HCT116 (cell line): ENCODE results near the gene TJP1. TPM values are rescaled to one million over a fixed set of nuclear protein-coding genes. Genes with fewer than 3 reads are reported as not detected.

Experiments used
- ATAC-seq: fragments of 200-7000 bp; cut with Tn5 transposase; 2 replicates; pipeline ENCODE4 v1.9.1; 2020; ENCODE audit warnings: mild to moderate bottlenecking, moderate library complexity
- BruUV-seq: library from RNA; stranded (reverse); fragments of 400-500 nt; replicated peaks from 2 replicates; lab custom pipeline; 2021; lab: Mats Ljungman, UMichigan
- CTCF ChIA-PET: fragments of 300-600 bp; sonication (Branson Sonifier 250); formaldehyde crosslinking; loops from one replicate; lab custom pipeline; 2021; ENCODE audit warnings: antibody characterized with exemption; lab: Charles Lee
- POLR2A ChIA-PET: fragments of 300-600, 350-600 bp; sonication (Branson Sonifier 250); formaldehyde crosslinking; loops from one replicate; lab custom pipeline; 2021; ENCODE audit warnings: antibody characterized with exemption; lab: Charles Lee
- RAD21 ChIA-PET, 2 experiments: fragments of 300-600 bp; sonication (Branson Sonifier 250); formaldehyde crosslinking; loops; one replicate each; lab custom pipeline; 2023; ENCODE audit warnings: low total read pairs in 2 of 2; ENCODE audit not compliant: uncharacterized antibody in 2 of 2, unreplicated experiment in 2 of 2, low non-redundant PET in 1 of 2; lab: Charles Lee
- DNase-seq: peaks from one replicate; pipeline ENCODE4 v3.0.0-alpha.2; 2010; ENCODE audit warnings: low read depth, low spot score
- H2AFZ ChIP-seq: fragments of 200-600 bp; shearing (Covaris generic), sonication (generic); 2 replicates; pipeline ENCODE4 v1.6.1; 2017; ENCODE audit warnings: low read depth, mixed run types, mixed read lengths, antibody characterized with exemption, low read length; ENCODE audit not compliant: poor library complexity, severe bottlenecking
- H3K27ac ChIP-seq: 2 replicates; pipeline ENCODE4 v1.5.1; 2012; ENCODE audit warnings: low read depth, low read length
- H3K27me3 ChIP-seq: fragments of 200-600 bp; sonication (generic); 2 replicates; pipeline ENCODE4 v1.6.1; 2016; ENCODE audit warnings: mixed run types, low read length, mixed read lengths; ENCODE audit not compliant: insufficient read depth
- H3K36me3 ChIP-seq, 2 experiments: fragments of 200-500 bp in 1 of 2; fragments of 200-600 bp in 1 of 2; sonication (Bioruptor generic) in 1 of 2; sonication (generic) in 1 of 2; 2 replicates each; pipeline versions ENCODE4 v1.5.1 to v1.6.1; 2014 to 2016; ENCODE audit warnings: low read length in 2 of 2, inconsistent platforms in 1 of 2, mixed read lengths in 1 of 2, mixed run types in 1 of 2; ENCODE audit not compliant: insufficient read depth in 2 of 2, control insufficient read depth in 1 of 2
- H3K4me1 ChIP-seq, 2 experiments: fragments of 200-600 bp in 1 of 2; sonication (generic) in 1 of 2; 2 replicates each; pipeline versions ENCODE4 v1.5.1 to v1.6.1; 2012 to 2017; ENCODE audit warnings: low read length in 2 of 2, inconsistent platforms in 1 of 2, mild to moderate bottlenecking in 1 of 2, mixed read lengths in 1 of 2, mixed run types in 1 of 2, moderate library complexity in 1 of 2; ENCODE audit not compliant: insufficient read depth in 2 of 2, control insufficient read depth in 1 of 2
- H3K4me2 ChIP-seq: fragments of 200-600 bp; sonication (generic); 2 replicates; pipeline ENCODE4 v1.6.1; 2017; ENCODE audit warnings: mixed run types, low read length, mixed read lengths
- H3K4me3 ChIP-seq, 2 experiments: fragments of 200-600 bp in 1 of 2; sonication (generic) in 1 of 2; replicated peaks in 1 of 2; 2 replicates each; pipeline ENCODE4 v1.5.1; 2011 to 2016; ENCODE audit warnings: low read length in 2 of 2, control low read depth in 1 of 2, low read depth in 1 of 2, mild to moderate bottlenecking in 1 of 2, mixed read lengths in 1 of 2, mixed run types in 1 of 2
- H3K79me2 ChIP-seq: fragments of 200-600 bp; sonication (generic); 2 replicates; pipeline ENCODE4 v1.6.1; 2017; ENCODE audit warnings: mild to moderate bottlenecking, mixed run types, low read length, moderate library complexity, mixed read lengths; ENCODE audit not compliant: insufficient read depth
- H3K9ac ChIP-seq: fragments of 200-600 bp; sonication (generic); 2 replicates; pipeline ENCODE4 v1.6.1; 2016; ENCODE audit warnings: low read length, mixed read lengths
- H3K9me2 ChIP-seq: fragments of 200-600 bp; sonication (generic), shearing (Covaris generic); 2 replicates; pipeline ENCODE4 v1.6.1; 2017; ENCODE audit warnings: mixed run types, mild to moderate bottlenecking, moderate library complexity; ENCODE audit not compliant: insufficient read depth
- H3K9me3 ChIP-seq, 2 experiments: fragments of 200-500 bp in 1 of 2; fragments of 200-600 bp in 1 of 2; sonication (Bioruptor generic) in 1 of 2; sonication (generic) in 1 of 2; 2 replicates each; pipeline ENCODE4 v1.6.1; 2014 to 2017; ENCODE audit warnings: low read length in 2 of 2, mixed read lengths in 2 of 2, inconsistent platforms in 1 of 2, low read depth in 1 of 2, mild to moderate bottlenecking in 1 of 2, mixed run types in 1 of 2, moderate library complexity in 1 of 2; ENCODE audit not compliant: control insufficient read depth in 1 of 2, insufficient read depth in 1 of 2
- H4K20me1 ChIP-seq: fragments of 200-600 bp; sonication (generic), shearing (Covaris generic); 2 replicates; pipeline ENCODE4 v1.6.1; 2017; ENCODE audit warnings: mixed run types, mild to moderate bottlenecking, moderate library complexity; ENCODE audit not compliant: insufficient read depth
- CEBPB ChIP-seq: IDR thresholded peaks from 2 replicates; pipeline ENCODE4 v1.6.1; 2012; ENCODE audit warnings: low read depth
- FOSL1 ChIP-seq: IDR thresholded peaks from 2 replicates; pipeline ENCODE4 v1.6.1; 2012; ENCODE audit warnings: low read depth
- JUND ChIP-seq: IDR thresholded peaks from 2 replicates; pipeline ENCODE4 v1.6.1; 2012
- POLR2A ChIP-seq: IDR thresholded peaks from 2 replicates; pipeline ENCODE4 v1.7.0; 2011; ENCODE audit warnings: borderline replicate concordance; ENCODE audit not compliant: insufficient read depth, insufficient read length; ENCODE audit errors: extremely low read depth
- RAD21 ChIP-seq: IDR thresholded peaks from 2 replicates; pipeline ENCODE4 v1.6.1; 2012; ENCODE audit warnings: low read depth, mild to moderate bottlenecking
- SIN3A ChIP-seq: IDR thresholded peaks from 2 replicates; pipeline ENCODE4 v1.6.1; 2012; ENCODE audit warnings: low read depth
- SRF ChIP-seq: IDR thresholded peaks from 2 replicates; pipeline ENCODE4 v1.6.1; 2012; ENCODE audit warnings: low read depth
- TCF7L2 ChIP-seq: IDR thresholded peaks from 2 replicates; pipeline ENCODE4 v1.7.0; 2011; ENCODE audit warnings: borderline replicate concordance, inconsistent platforms; ENCODE audit not compliant: insufficient read depth, insufficient read length; ENCODE audit errors: extremely low read depth
- ZNF274 ChIP-seq: fragments of 200-500 bp; sonication (Bioruptor generic); IDR thresholded peaks from 2 replicates; pipeline ENCODE4 v1.6.1; 2014; ENCODE audit warnings: mild to moderate bottlenecking, low read depth, low read length, inconsistent platforms
- intact Hi-C: fragments of 100-400 bp; cut with micrococcal nuclease; formaldehyde crosslinking; loops from 2 replicates; pipeline ENCODE4 v1.10.0; 2022
- total RNA-seq: library from RNA; stranded (reverse); gene quantifications from one replicate; pipeline ENCODE4 v1.2.1, GENCODE V29; 2021; ENCODE audit not compliant: unreplicated experiment
- TF ChIP-seq, protein P1 (sequence below): IDR thresholded peaks from 2 replicates; pipeline ENCODE4 v1.6.1; 2012
- TF ChIP-seq, protein P2 (sequence below): IDR thresholded peaks from 2 replicates; pipeline ENCODE4 v1.6.1; 2011; ENCODE audit warnings: mild to moderate bottlenecking, low read length, moderate library complexity; ENCODE audit not compliant: insufficient replicate concordance; ENCODE audit errors: extremely low read depth

Gene TJP1
- total RNA-seq, 1 experiment from 2014 or later, result 83.6 TPM

DNA sequence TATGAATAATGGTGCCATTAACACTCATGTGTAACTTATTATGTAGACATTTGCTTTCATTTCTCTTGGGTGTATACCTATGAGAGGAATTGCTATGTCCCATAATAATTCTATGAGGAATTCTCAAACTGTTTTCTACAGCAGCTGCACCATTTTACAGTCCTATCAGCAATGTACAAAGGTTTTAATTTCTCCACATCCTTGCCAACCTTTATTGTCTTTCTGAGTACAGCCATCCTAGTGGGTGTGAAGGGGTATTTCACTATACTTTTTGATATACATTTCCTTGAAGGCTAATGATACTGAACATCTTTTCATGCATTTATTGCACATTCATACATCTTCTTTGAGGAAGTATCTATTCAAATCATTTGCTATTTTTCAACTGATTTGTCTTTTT is 34.5 kb downstream of the TJP1 start:
- no TSS peak for BruUV-seq
- ChIA-PET RAD21 (no interaction called here), CTCF (interaction anchor here (1.3 kb wide), 1 partner anchor 138 kb away, joined by 3 read pairs; no protein-coding TSS in a partner anchor), POLR2A (no interaction called here)
- Histone ChIP-seq H3K9me3 (no peaks in the 10 kb centered on the region), H3K4me2 (no peak overlapping the region), H3K36me3 (0 out of 4 replicates have a peak, but pooled peaks cover 0 to under 1% of the 10 kb centered on the region in 2 experiments), H3K79me2 (peaks cover 71% of the 10 kb centered on the region), H3K4me3 (no peak overlapping the region), H3K27me3 (no peaks in the 10 kb centered on the region), H2AFZ (no peak overlapping the region), H3K4me1 (peaks cover 0 to 44% of the 10 kb centered on the region in 2 experiments; a peak in 3 of 4 replicates), H3K27ac (no peak overlapping the region), H3K9me2 (no peaks in the 10 kb centered on the region), H4K20me1 (peaks cover 9% of the 10 kb centered on the region; the same call in 1 of the 2 replicates), H3K9ac (no peak overlapping the region)
- no peak for ATAC-seq
- DNase-seq, result no peak
- intact Hi-C loops, result no loop called here
- no peak for TF ChIP-seq ZNF274
- TF ChIP-seq, protein P1, sequence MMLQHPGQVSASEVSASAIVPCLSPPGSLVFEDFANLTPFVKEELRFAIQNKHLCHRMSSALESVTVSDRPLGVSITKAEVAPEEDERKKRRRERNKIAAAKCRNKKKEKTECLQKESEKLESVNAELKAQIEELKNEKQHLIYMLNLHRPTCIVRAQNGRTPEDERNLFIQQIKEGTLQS, result no peak
- TF ChIP-seq JUND, result no peak
- TF ChIP-seq, protein P2, sequence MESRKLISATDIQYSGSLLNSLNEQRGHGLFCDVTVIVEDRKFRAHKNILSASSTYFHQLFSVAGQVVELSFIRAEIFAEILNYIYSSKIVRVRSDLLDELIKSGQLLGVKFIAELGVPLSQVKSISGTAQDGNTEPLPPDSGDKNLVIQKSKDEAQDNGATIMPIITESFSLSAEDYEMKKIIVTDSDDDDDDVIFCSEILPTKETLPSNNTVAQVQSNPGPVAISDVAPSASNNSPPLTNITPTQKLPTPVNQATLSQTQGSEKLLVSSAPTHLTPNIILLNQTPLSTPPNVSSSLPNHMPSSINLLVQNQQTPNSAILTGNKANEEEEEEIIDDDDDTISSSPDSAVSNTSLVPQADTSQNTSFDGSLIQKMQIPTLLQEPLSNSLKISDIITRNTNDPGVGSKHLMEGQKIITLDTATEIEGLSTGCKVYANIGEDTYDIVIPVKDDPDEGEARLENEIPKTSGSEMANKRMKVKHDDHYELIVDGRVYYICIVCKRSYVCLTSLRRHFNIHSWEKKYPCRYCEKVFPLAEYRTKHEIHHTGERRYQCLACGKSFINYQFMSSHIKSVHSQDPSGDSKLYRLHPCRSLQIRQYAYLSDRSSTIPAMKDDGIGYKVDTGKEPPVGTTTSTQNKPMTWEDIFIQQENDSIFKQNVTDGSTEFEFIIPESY, result no peak

DNA sequence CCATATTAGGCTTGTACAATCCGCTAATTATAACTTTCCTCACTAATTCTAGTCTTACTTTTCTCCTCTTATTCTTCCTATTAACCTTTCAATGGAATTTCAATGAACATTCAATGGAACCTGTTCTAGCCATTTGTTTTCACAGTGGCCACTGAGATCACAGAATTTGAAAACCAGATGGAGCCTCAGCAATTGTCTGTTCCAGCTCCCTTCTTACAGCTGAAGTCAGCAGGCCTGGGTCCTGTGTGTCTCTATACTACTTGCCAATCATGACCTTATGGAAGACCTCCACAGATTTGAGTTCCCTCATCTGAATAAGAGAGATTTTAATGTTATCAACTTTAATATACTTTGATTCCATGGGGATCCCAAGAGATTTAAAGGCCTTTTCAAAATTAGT is 36.6 kb downstream of the TJP1 start:
- CTCF ChIA-PET, result no interaction called here

More for the DNA sequence above, 36.6 kb downstream of the TJP1 start:
- peaks cover 9% of the 10 kb centered on the region; the same call in 1 of the 2 replicates for H4K20me1 ChIP-seq
- H3K36me3 ChIP-seq, result 0 out of 4 replicates have a peak, but pooled peaks cover 0 to under 1% of the 10 kb centered on the region in 2 experiments
- no peak overlapping the region for H3K9ac ChIP-seq
- POLR2A ChIA-PET, result no interaction called here
- RAD21 ChIA-PET, result no interaction called here
- intact Hi-C loops, result no loop called here
- no peaks in the 10 kb centered on the region for H3K9me3 ChIP-seq
- ATAC-seq, result no peak
- H3K27ac ChIP-seq, result no peak overlapping the region
- no peak overlapping the region for H3K4me3 ChIP-seq
- peaks cover 0 to 51% of the 10 kb centered on the region in 2 experiments; a peak in 3 of 4 replicates for H3K4me1 ChIP-seq
- peak overlapping the region; percentile 54; the same call in 1 of the 2 replicates for H3K4me2 ChIP-seq
- no peak for DNase-seq
- no TSS peak for BruUV-seq
- TF ChIP-seq SRF, result no peak
- TF ChIP-seq RAD21, result no peak
- TF ChIP-seq, protein P1, result no peak
- TF ChIP-seq FOSL1, result no peak
- TF ChIP-seq TCF7L2, result no peak
- TF ChIP-seq POLR2A, result no peak
- TF ChIP-seq SIN3A, result no peak
- no peak for TF ChIP-seq CEBPB
- H2AFZ ChIP-seq, result no peak overlapping the region
- peaks cover 80% of the 10 kb centered on the region for H3K79me2 ChIP-seq
- no peaks in the 10 kb centered on the region for H3K27me3 ChIP-seq
- H3K9me2 ChIP-seq, result no peaks in the 10 kb centered on the region
